ENCODE results near the gene SEC63. TPM values are rescaled to one million over a fixed set of nuclear protein-coding genes. Genes with fewer than 3 reads are reported as not detected.
"Not testable (repeated sequence)": the region's sequence is repeated elsewhere in the genome, so short reads cannot be mapped to it uniquely, and the experiment has no call there.

The SEC63 gene
- total RNA-seq, 4 donors from 2014 or later: 10.1 to 23.1 (median 11.2) TPM

- H3K9me3 ChIP-seq: no peaks in the 10 kb centered on the region
- no peaks in the 10 kb centered on the region for H3K4me1 ChIP-seq
- no peak for ATAC-seq
- H3K36me3 ChIP-seq: no peaks in the 10 kb centered on the region
- H3K27ac ChIP-seq: no peak overlapping the region
- DNase-seq: no peak
- H3K4me3 ChIP-seq: no peak overlapping the region
- intact Hi-C loops (cut with DNase I; ENCODE audit: low total_unique reads): no loop called here
- H3K27me3 ChIP-seq: no peaks in the 10 kb centered on the region
- in situ Hi-C loops (cut with MboI; ENCODE audit: low sequenced_read_pairs in 4 of 4): no loop called here
- TF ChIP-seq CTCF (IDR thresholded peaks at IDR 0.05 in 4 of 5, conservative IDR thresholded peaks at IDR 0.05 in 1 of 5): no peak
Observed at GRCh38 chr6:107965746-107966145, 7.7 kb upstream of the SEC63 start.

DNA sequence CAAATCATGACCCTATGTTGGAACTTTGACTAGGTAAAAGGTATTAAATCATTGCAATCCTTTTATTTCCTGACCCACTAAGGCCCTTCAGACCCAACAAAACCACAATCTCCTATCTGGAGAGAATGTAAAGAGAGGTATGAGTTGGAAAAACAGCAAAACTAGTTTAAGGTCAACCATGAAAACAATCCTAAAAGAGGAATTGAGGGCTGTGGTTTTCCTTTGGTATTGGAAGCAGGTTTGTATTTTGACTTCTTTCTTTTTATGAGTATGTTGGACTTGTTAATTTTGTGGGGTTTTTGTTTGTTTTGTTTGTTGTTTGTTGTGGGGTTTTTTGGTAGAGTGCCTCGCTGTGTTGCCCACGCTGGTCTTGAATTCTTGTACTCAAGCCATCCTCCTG, 4.7 kb upstream of the SEC63 start:
- ATAC-seq (no peak), DNase-seq (no peak)
- Histone ChIP-seq H3K27me3 (no peaks in the 10 kb centered on the region), H3K36me3 (no peaks in the 10 kb centered on the region), H3K4me1 (no peaks in the 10 kb centered on the region), H3K9me3 (no peaks in the 10 kb centered on the region), H3K4me3 (no peak overlapping the region), H3K27ac (no peak overlapping the region)
- TF ChIP-seq CTCF (IDR thresholded peaks at IDR 0.05 in 4 of 5, conservative IDR thresholded peaks at IDR 0.05 in 1 of 5): no peak
- no peak for TF ChIP-seq POLR2A (IDR thresholded peaks at IDR 0.05)
- intact Hi-C loops (cut with DNase I; ENCODE audit: low total_unique reads) (no loop called here), in situ Hi-C loops (cut with MboI; ENCODE audit: low sequenced_read_pairs in 4 of 4) (no loop called here)

GRCh38 chr6:107959392-107959791, 1.4 kb upstream of the SEC63 start:
- Histone ChIP-seq H3K27ac (no peak overlapping the region), H3K4me3 (no peak overlapping the region), H3K9me3 (no peaks in the 10 kb centered on the region), H3K27me3 (no peaks in the 10 kb centered on the region), H3K36me3 (no peaks in the 10 kb centered on the region), H3K4me1 (peaks cover 16 to 24% of the 10 kb centered on the region in 2 donors)
- in situ Hi-C loops (cut with MboI; ENCODE audit: low sequenced_read_pairs in 4 of 4): no loop called here
- TF ChIP-seq POLR2A (IDR thresholded peaks at IDR 0.05): no peak
- no peak for TF ChIP-seq CTCF (IDR thresholded peaks at IDR 0.05 in 4 of 5, conservative IDR thresholded peaks at IDR 0.05 in 1 of 5)
- DNase-seq (no peak), ATAC-seq (no peak)
- intact Hi-C loops (cut with DNase I; ENCODE audit: low total_unique reads): loop anchor here (10.0 kb wide), 1 partner anchor 305 kb away; the partner anchor contains the start of gene SNX3

GRCh38 chr6:107958689-107959362, 818 bp upstream of the SEC63 start:
- H3K27me3 ChIP-seq; ATAC-seq; DNase-seq; H3K36me3 ChIP-seq; H3K9me3 ChIP-seq; in situ Hi-C loops (cut with MboI; ENCODE audit: low sequenced_read_pairs in 4 of 4): not testable (repeated sequence)
- Histone ChIP-seq H3K4me3 (peak overlapping the region; percentile 62 to 95 (median 73)), H3K4me1 (peaks cover 17 to 24% of the 10 kb centered on the region in 2 donors), H3K27ac (peak overlapping the region; percentile 82 to 94 (median 82))
- intact Hi-C loops (cut with DNase I; ENCODE audit: low total_unique reads): loop anchor here (1.0 to 10.0 kb wide), 2 partner anchors 115 to 306 kb away; partner anchors contain the start of genes OSTM1 and SNX3

GRCh38 chr6:107957308-107957908, 600 bp downstream of the SEC63 start:
- H3K4me1 ChIP-seq: peaks cover 21 to 30% of the 10 kb centered on the region in 2 donors
- peak; percentile 61 to 65 for ATAC-seq
- peak overlapping the region; percentile 68 to 95 (median 73) for H3K4me3 ChIP-seq
- no peaks in the 10 kb centered on the region for H3K9me3 ChIP-seq
- H3K36me3 ChIP-seq: no peaks in the 10 kb centered on the region
- H3K27me3 ChIP-seq: no peaks in the 10 kb centered on the region
- in situ Hi-C loops (cut with MboI; ENCODE audit: low sequenced_read_pairs in 4 of 4) (no loop called here), intact Hi-C loops (cut with DNase I; ENCODE audit: low total_unique reads) (loop anchor here (10.0 kb wide), 1 partner anchor 307 kb away; the partner anchor contains the start of gene SNX3)
- peak overlapping the region; percentile 82 to 94 (median 86) for H3K27ac ChIP-seq
- TF ChIP-seq POLR2A (IDR thresholded peaks at IDR 0.05) (no peak), CTCF (IDR thresholded peaks at IDR 0.05 in 4 of 5, conservative IDR thresholded peaks at IDR 0.05 in 1 of 5) (peak in 1 of 5 experiments; percentile 12)
- DNase-seq: peak; percentile 13 to 27

Measured in gastrocnemius medialis (tissue), 4 donors.